Stimulated activated CD4-positive, alpha-beta T cell treated with anti-CD3 and anti-CD28 coated beads, TNF-alpha, amount 100 ng/mL, for 1 hour (primary cell): Measurements from ENCODE around the gene PALM3.

Source experiments
- DNase-seq, 3 donors: peaks; one replicate each; pipeline ENCODE4 v3.0.0-alpha.2; 2020; ENCODE audit warnings: low read depth in 3 of 3, low spot score in 1 of 3

The PALM3 gene

GRCh38 chr19:14089662-14090508 is 28.0 kb upstream of the PALM3 start:
- DNase-seq, result peak in 1 of 3 donors; percentile 42

DNA sequence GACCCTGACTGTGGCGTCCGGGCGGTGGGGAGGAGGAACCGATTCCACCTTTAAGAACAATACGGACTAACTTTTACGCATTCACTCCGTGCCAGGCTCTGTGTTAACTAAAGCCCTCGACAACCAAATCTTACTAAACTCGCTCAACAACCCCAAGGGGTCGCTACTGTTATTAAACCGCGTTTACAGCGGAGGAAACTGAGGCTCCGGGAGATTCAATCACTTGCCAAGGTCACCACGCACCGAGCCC is 27.5 kb upstream of the PALM3 start:
- no peak for DNase-seq

- DNase-seq, result no peak
Observed at GRCh38 chr19:14088634-14089411, 26.9 kb upstream of the PALM3 start.

DNA sequence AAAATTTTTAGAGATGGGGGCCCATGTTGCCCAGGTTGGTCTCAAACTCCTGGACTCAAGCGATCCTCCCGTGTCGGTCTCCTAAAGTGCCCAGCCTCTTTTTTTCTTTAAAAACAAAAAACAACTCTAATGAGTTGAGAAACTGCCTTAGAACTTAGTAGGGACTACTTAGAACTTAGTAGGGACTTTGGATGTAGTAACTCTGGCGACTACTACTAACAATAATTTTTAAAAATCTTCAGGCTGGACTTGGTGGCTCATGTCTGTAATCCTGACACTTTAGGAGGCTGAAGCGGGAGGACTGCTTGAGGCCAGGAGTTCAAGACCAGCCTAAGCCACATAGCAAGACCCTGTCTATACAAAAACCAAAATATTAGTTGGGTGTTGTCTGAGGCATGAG is 24.2 kb upstream of the PALM3 start:
- DNase-seq, result no peak

DNA sequence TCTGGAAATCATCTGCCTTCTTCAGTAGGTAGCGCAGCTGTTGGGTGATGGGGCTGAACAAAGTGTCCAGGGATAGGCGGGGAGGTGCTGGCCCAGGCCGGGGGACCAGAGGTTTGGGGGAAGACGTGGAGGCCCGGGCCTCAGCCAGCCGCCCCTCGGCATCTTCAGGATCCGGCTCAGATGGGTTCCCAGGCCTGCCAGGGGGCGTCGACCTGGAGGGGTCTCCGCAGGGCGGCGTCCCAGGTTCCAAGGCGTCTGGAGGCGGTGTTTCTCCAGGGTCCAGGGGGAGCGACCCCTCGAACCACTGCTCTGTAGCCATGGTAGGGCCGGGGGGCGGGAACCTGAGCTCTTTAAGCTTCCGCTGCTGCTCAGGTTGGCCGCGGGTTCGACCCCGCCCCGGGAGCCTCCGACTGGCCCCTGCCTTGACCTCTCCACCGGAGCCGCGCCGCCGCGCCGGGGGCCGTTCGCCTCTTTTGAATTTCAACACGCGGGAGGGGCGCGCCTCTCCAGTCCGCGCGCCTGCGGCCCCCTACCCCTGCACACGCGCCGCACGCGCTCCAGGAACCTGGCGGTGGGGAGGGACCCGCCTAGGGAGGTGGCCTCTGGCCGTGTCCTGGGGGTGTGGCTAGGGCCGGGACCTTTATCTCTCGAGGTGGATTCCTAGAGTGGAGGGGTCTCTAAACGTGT is 23.6 kb upstream of the PALM3 start, which contains the start of gene C19orf67:
C19orf67 (minus strand) TSS at position 475 of the 687 bp plus-strand sequence; CDS start at position 319, 156 bp downstream.
- DNase-seq, result no peak

- no peak for DNase-seq
Observed at GRCh38 chr19:14082675-14082960, 20.7 kb upstream of the PALM3 start.

- DNase-seq, result peak in 1 of 3 donors; percentile 22
Observed at GRCh38 chr19:14081797-14082674, 20.2 kb upstream of the PALM3 start.

GRCh38 chr19:14080887-14081796 is 19.3 kb upstream of the PALM3 start:
- peak; percentile 98 for DNase-seq

GRCh38 chr19:14078411-14078810 is 16.5 kb upstream of the PALM3 start:
- no peak for DNase-seq

- no peak for DNase-seq
Observed at GRCh38 chr19:14073925-14074838, 12.3 kb upstream of the PALM3 start.

- peak; percentile 38 to 67 (median 48) for DNase-seq
Observed at GRCh38 chr19:14073261-14073924, 11.5 kb upstream of the PALM3 start.

- DNase-seq, result no peak
Observed at GRCh38 chr19:14072535-14073260, 10.8 kb upstream of the PALM3 start, which contains the start of gene MISP3. Gene MISP3, plus strand, starts transcription at chr19:14072786. Its CDS starts 524 bp downstream, at chr19:14073310.

- DNase-seq, result no peak
Observed at GRCh38 chr19:14070268-14071050, 8.6 kb upstream of the PALM3 start.

DNA sequence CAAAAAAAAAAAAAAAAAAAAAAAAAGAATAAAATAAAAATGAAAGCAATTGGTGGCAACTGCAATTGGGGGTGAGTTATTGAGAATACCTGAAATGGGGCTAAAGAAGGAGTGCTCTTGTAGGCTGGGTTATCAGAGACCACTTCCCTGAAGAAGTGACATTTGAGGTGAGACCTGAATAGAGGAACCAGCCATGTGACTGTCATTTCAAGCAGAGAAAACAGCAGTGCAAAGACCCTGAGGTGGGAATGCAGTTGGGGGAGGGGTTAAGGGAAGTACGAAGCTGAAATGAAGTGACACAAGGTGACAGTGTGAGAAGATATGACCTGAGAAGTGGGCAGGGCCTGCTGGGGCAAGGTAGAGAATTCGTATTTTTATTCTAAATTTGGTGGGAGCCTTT is 4.3 kb upstream of the PALM3 start:
- no peak for DNase-seq

DNA sequence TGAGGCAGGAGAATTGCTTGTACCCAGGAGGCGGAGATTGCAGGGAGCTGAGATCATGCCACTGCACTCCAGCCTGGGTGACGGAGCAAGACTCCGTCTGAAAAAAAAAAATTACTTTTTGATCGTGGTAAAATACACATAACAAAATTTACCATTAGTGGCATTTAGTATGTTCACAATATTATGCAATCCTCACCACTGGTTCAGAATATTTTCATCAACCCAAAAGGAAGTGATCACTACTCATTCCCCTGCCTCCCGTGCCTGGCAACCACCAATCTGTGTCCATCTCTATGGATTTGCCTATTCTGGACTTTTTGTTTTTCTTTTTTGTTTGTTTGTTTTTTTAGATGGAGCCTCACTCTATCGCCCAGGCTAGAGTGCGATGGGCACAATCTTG is 1.2 kb upstream of the PALM3 start:
- no peak for DNase-seq

GRCh38 chr19:14062558-14062855 is 631 bp upstream of the PALM3 start:
- DNase-seq, result no peak

DNA sequence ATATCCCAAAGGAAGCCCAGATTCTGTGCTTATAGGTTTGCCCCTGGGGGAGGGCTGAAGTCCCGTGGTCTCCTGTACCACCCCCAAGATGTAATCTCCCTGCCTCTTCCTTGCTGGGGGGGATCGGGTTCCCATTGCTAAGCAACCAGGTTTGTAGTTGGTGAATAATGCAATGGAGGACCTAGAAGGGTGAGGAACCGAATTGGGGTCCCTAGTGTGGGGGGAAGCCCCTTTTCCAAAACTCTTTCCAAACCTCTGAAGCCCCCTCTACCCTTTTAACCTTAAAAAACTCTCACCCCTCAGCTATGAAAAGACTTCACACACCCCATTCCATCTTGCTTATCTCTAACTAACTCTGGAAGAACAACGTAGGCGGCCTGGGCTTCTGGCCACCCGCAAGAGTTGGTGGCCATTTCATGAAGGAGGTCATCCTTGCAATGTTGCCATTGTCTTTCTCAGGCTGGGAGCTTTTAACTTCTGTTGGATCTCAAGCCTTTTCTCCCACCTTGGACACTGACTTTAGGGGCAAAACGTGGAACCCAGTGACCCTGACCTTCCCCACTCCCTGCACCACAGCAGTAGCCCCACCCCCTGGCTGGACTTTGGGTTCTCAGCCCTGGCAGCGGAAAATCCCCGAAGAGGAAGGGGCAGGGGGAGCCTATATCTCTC is 661 bp downstream of the PALM3 start:
- no peak for DNase-seq
